Measurements from ENCODE around the gene ACSF3. TPM values are rescaled to one million over a fixed set of nuclear protein-coding genes. Genes with fewer than 3 reads are reported as not detected.

Gene ACSF3
- polyA plus RNA-seq, 1 donor from 2014 or later: 20.8 TPM

DNA sequence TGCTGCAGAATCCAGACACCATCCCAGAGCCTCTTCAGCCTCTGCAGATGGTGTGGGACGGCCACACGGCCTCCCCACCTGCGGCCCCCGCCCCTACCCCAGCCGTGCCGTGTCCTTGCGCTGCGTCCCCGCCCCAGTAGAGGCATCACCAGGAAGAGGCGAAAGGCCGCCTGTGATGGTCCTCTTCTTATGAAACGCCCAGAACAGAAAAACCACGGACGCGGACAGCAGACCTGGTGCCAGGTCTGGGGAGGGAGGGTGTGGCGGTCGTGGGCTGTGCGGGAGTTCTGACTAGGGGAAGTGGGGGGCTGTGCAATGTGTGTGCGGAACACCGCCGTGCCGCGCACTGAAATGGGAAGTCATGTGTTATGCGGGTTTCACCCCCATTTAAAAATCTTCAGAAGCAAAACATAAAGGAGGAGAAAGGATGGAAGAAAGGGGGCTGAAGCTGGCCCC, 25.5 kb downstream of the ACSF3 start:
- Histone ChIP-seq H3K4me3 (ENCODE audit: low read length) (no peak overlapping the region), H3K79me2 (replicated peaks; ENCODE audit: insufficient read depth, low read length) (no peaks in the 10 kb centered on the region), H3K9me2 (ENCODE audit: insufficient read depth, low read length) (no peaks in the 10 kb centered on the region), H2AFZ (ENCODE audit: low read depth, low read length) (no peak overlapping the region), H4K20me1 (ENCODE audit: insufficient read depth) (no peaks in the 10 kb centered on the region), H3K9ac (ENCODE audit: low read length) (no peak overlapping the region), H3F3A (ENCODE audit: insufficient read depth, low read length, poor library complexity, severe bottlenecking) (no peaks in the 10 kb centered on the region), H3K4me2 (ENCODE audit: low read length) (no peak overlapping the region), H3K36me3 (ENCODE audit: insufficient read depth, low read length) (peaks cover 5% of the 10 kb centered on the region), H3K9me3 (ENCODE audit: low read length) (no peaks in the 10 kb centered on the region), H3K27me3 (ENCODE audit: insufficient read depth, low read depth, low read length) (no peaks in the 10 kb centered on the region), H3K27ac (ENCODE audit: low read length) (peak overlapping the region; percentile 28)
- no peak for TF ChIP-seq SMC3 (conservative IDR thresholded peaks at IDR 0.05; ENCODE audit: poor library complexity)
- no peak for TF ChIP-seq EZH2 (IDR thresholded peaks at IDR 0.05; ENCODE audit: borderline replicate concordance, insufficient read depth, low read length, poor library complexity, severe bottlenecking)
- no peak for TF ChIP-seq EP300 (conservative IDR thresholded peaks at IDR 0.05; ENCODE audit: poor library complexity, severe bottlenecking)
- TF ChIP-seq POLR2AphosphoS5 (IDR thresholded peaks at IDR 0.05): no peak
- TF ChIP-seq, protein P1, sequence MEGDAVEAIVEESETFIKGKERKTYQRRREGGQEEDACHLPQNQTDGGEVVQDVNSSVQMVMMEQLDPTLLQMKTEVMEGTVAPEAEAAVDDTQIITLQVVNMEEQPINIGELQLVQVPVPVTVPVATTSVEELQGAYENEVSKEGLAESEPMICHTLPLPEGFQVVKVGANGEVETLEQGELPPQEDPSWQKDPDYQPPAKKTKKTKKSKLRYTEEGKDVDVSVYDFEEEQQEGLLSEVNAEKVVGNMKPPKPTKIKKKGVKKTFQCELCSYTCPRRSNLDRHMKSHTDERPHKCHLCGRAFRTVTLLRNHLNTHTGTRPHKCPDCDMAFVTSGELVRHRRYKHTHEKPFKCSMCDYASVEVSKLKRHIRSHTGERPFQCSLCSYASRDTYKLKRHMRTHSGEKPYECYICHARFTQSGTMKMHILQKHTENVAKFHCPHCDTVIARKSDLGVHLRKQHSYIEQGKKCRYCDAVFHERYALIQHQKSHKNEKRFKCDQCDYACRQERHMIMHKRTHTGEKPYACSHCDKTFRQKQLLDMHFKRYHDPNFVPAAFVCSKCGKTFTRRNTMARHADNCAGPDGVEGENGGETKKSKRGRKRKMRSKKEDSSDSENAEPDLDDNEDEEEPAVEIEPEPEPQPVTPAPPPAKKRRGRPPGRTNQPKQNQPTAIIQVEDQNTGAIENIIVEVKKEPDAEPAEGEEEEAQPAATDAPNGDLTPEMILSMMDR (IDR thresholded peaks at IDR 0.05; ENCODE audit: poor library complexity, severe bottlenecking): no peak
- TF ChIP-seq RAD21 (conservative IDR thresholded peaks at IDR 0.05): no peak

DNA sequence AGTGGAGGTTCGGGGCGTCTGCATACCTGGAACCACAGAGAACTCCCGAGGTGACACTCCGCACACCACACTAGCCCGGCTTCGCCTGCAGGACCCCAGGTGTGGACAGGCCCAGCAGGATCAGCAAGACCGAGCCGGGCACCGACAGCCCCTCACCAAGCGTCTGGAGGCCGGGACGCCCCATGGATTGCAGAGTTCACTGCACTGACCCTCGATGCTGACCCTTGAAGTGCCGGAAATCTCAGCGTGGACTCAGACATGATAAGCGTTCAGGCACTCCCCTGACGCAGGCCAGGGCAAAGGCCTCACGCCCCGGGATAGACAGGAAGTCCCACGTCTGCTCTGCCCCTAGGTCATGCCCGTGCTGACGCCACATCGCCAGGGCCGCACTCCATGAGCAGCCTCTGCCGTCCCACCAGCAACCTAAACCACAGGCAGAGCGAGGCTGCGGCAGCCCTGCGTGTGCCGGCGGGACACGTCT, 26.0 kb downstream of the ACSF3 start:
- Histone ChIP-seq H3F3A (ENCODE audit: insufficient read depth, low read length, poor library complexity, severe bottlenecking) (no peaks in the 10 kb centered on the region), H3K9me3 (ENCODE audit: low read length) (no peaks in the 10 kb centered on the region), H3K27ac (ENCODE audit: low read length) (no peak overlapping the region), H3K4me2 (ENCODE audit: low read length) (no peak overlapping the region), H3K4me3 (ENCODE audit: low read length) (no peak overlapping the region), H3K9me2 (ENCODE audit: insufficient read depth, low read length) (no peaks in the 10 kb centered on the region), H3K27me3 (ENCODE audit: insufficient read depth, low read depth, low read length) (no peaks in the 10 kb centered on the region), H3K36me3 (ENCODE audit: insufficient read depth, low read length) (peaks cover 5% of the 10 kb centered on the region), H3K9ac (ENCODE audit: low read length) (no peak overlapping the region), H4K20me1 (ENCODE audit: insufficient read depth) (no peaks in the 10 kb centered on the region), H3K79me2 (replicated peaks; ENCODE audit: insufficient read depth, low read length) (no peaks in the 10 kb centered on the region), H2AFZ (ENCODE audit: low read depth, low read length) (no peak overlapping the region)
- TF ChIP-seq, protein P2, sequence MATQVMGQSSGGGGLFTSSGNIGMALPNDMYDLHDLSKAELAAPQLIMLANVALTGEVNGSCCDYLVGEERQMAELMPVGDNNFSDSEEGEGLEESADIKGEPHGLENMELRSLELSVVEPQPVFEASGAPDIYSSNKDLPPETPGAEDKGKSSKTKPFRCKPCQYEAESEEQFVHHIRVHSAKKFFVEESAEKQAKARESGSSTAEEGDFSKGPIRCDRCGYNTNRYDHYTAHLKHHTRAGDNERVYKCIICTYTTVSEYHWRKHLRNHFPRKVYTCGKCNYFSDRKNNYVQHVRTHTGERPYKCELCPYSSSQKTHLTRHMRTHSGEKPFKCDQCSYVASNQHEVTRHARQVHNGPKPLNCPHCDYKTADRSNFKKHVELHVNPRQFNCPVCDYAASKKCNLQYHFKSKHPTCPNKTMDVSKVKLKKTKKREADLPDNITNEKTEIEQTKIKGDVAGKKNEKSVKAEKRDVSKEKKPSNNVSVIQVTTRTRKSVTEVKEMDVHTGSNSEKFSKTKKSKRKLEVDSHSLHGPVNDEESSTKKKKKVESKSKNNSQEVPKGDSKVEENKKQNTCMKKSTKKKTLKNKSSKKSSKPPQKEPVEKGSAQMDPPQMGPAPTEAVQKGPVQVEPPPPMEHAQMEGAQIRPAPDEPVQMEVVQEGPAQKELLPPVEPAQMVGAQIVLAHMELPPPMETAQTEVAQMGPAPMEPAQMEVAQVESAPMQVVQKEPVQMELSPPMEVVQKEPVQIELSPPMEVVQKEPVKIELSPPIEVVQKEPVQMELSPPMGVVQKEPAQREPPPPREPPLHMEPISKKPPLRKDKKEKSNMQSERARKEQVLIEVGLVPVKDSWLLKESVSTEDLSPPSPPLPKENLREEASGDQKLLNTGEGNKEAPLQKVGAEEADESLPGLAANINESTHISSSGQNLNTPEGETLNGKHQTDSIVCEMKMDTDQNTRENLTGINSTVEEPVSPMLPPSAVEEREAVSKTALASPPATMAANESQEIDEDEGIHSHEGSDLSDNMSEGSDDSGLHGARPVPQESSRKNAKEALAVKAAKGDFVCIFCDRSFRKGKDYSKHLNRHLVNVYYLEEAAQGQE (IDR thresholded peaks at IDR 0.05; ENCODE audit: borderline replicate concordance): no peak
- TF ChIP-seq POLR2AphosphoS5 (IDR thresholded peaks at IDR 0.05) (no peak), EP300 (conservative IDR thresholded peaks at IDR 0.05; ENCODE audit: poor library complexity, severe bottlenecking) (no peak), RAD21 (conservative IDR thresholded peaks at IDR 0.05) (no peak), TAF1 (IDR thresholded peaks at IDR 0.05; ENCODE audit: low read depth) (no peak), SMC3 (conservative IDR thresholded peaks at IDR 0.05; ENCODE audit: poor library complexity) (no peak), EZH2 (IDR thresholded peaks at IDR 0.05; ENCODE audit: borderline replicate concordance, insufficient read depth, low read length, poor library complexity, severe bottlenecking) (no peak), MXI1 (conservative IDR thresholded peaks at IDR 0.05; ENCODE audit: poor library complexity, severe bottlenecking) (no peak)
- TF ChIP-seq, protein P1 (IDR thresholded peaks at IDR 0.05; ENCODE audit: poor library complexity, severe bottlenecking): no peak

All from neural cell (in vitro differentiated cells).